PC-9 (cell line): ENCODE results near the gene ARL9.

Source experiments
- CTCF ChIP-seq: fragments of 200-600 bp; sonication (generic); conservative IDR thresholded peaks from 2 replicates; pipeline ENCODE4 v1.6.1; 2017; ENCODE audit warnings: mixed run types, antibody characterized with exemption, mild to moderate bottlenecking, moderate library complexity
- EZH2 ChIP-seq: fragments of 200-600 bp; sonication (generic); IDR thresholded peaks from 2 replicates; pipeline ENCODE4 v1.8.0; 2017; ENCODE audit warnings: antibody characterized with exemption, low read depth

- TF ChIP-seq CTCF (no peak), EZH2 (no peak)
These were observed 38.7 kb upstream of the ARL9 start for GRCh38 chr4:56466910-56467283.
